K562 (cell line): ENCODE data around the gene RGS6. TPM values are rescaled to one million over a fixed set of nuclear protein-coding genes. Genes with fewer than 3 reads are reported as not detected.

Experiments used
- ATAC-seq: fragments of 200-7000 bp; cut with Tn5 transposase; 3 replicates; pipeline ENCODE4 v1.9.1; 2020; ENCODE audit warnings: moderate library complexity
- BruUV-seq: library from RNA; stranded (reverse); fragments of 400-500 nt; replicated peaks from 2 replicates; lab custom pipeline; 2021; lab: Mats Ljungman, UMichigan
- CTCF ChIA-PET: fragments of 300-600 bp; formaldehyde crosslinking; extraction: SDS; loops from one replicate; lab custom pipeline; 2021; ENCODE audit warnings: low intra/inter-chr PET ratio; lab: Yijun Ruan, JAX
- POLR2A ChIA-PET: fragments of 300-600, 350-650 bp; sonication (Branson Sonifier 250); formaldehyde crosslinking; extraction: SDS; loops from one replicate; lab custom pipeline; 2021; ENCODE audit warnings: antibody characterized with exemption, inconsistent platforms; lab: Yijun Ruan, JAX
- DNase-seq, 4 experiments: peaks; one replicate each; pipeline versions ENCODE4 v3.0.0 to v3.0.0-alpha.2; 2011 to 2018; ENCODE audit warnings: low spot score in 3 of 4, mixed read lengths in 3 of 4; ENCODE audit errors: extremely low read depth in 1 of 4
- FAIRE-seq: peaks from 2 replicates; lab custom pipeline; 2011; peaks lifted over from hg19 to GRCh38; lab: Jason Lieb, UNC
- H2AFZ ChIP-seq: 2 replicates; pipeline ENCODE4 v1.6.0; 2011; ENCODE audit warnings: low read depth, low read length, control low read depth, inconsistent platforms
- H3K27ac ChIP-seq: fragments of 200-600 bp; 3 replicates; pipeline ENCODE4 v1.8.0; 2011; ENCODE audit warnings: low read depth, mild to moderate bottlenecking, control low read depth, inconsistent platforms, low read length, moderate library complexity, mixed read lengths; ENCODE audit errors: extremely low read depth
- H3K27me3 ChIP-seq, 2 experiments: fragments of 300-600 bp in 1 of 2; 2 replicates in 1 of 2; 3 replicates in 1 of 2; pipeline versions ENCODE4 v1.6.0 to v1.8.0; 2011; ENCODE audit warnings: inconsistent platforms in 2 of 2, low read length in 2 of 2, mild to moderate bottlenecking in 1 of 2, mixed read lengths in 1 of 2, moderate library complexity in 1 of 2; ENCODE audit not compliant: control insufficient read depth in 2 of 2, insufficient read depth in 2 of 2
- H3K36me3 ChIP-seq: fragments of 300-600 bp; 3 replicates; pipeline ENCODE4 v1.8.0; 2011; ENCODE audit warnings: mild to moderate bottlenecking, low read length, inconsistent platforms; ENCODE audit not compliant: control insufficient read depth, insufficient read depth
- H3K4me1 ChIP-seq, 2 experiments: fragments of 200-600 bp in 1 of 2; replicated peaks in 1 of 2; 2 replicates in 1 of 2; 3 replicates in 1 of 2; pipeline versions ENCODE4 v1.5.1 to v1.8.0; 2011; ENCODE audit warnings: inconsistent platforms in 2 of 2, low read length in 2 of 2, mild to moderate bottlenecking in 1 of 2, mixed read lengths in 1 of 2, moderate library complexity in 1 of 2; ENCODE audit not compliant: control insufficient read depth in 2 of 2, insufficient read depth in 2 of 2
- H3K4me2 ChIP-seq: 2 replicates; pipeline ENCODE4 v1.6.1; 2011; ENCODE audit warnings: low read length, control low read depth, inconsistent platforms, mixed read lengths; ENCODE audit not compliant: insufficient read depth
- H3K4me3 ChIP-seq: fragments of 200-600 bp; sonication (generic), shearing (Covaris generic); 2 replicates; pipeline ENCODE4 v1.5.1; 2016; ENCODE audit warnings: control low read depth, inconsistent platforms
- H3K79me2 ChIP-seq: fragments of 200-600 bp; 3 replicates; pipeline ENCODE4 v1.8.0; 2011; ENCODE audit warnings: low read length, inconsistent platforms; ENCODE audit not compliant: control insufficient read depth, insufficient read depth
- H3K9ac ChIP-seq, 2 experiments: 2 replicates each; pipeline versions ENCODE4 v1.6.0 to v1.6.1; 2011; ENCODE audit warnings: low read depth in 2 of 2, low read length in 2 of 2, control low read depth in 1 of 2, inconsistent platforms in 1 of 2, mild to moderate bottlenecking in 1 of 2, mixed read lengths in 1 of 2; ENCODE audit not compliant: insufficient read depth in 1 of 2
- H3K9me1 ChIP-seq: one replicate; pipeline ENCODE4 v1.6.0; 2011; ENCODE audit warnings: inconsistent platforms, mild to moderate bottlenecking, low read length, moderate library complexity; ENCODE audit not compliant: control insufficient read depth, insufficient read depth
- H3K9me3 ChIP-seq: replicated peaks from 2 replicates; pipeline ENCODE4 v1.5.1; 2011; ENCODE audit warnings: low read depth, low read length, inconsistent platforms; ENCODE audit not compliant: control insufficient read depth, insufficient read depth
- H4K20me1 ChIP-seq: replicated peaks from 2 replicates; pipeline ENCODE4 v1.6.1; 2011; ENCODE audit warnings: low read length, inconsistent platforms, mixed read lengths; ENCODE audit not compliant: control insufficient read depth, insufficient read depth
- ARNT ChIP-seq, 2 experiments: fragments of 450-650 bp; IDR thresholded peaks; 2 replicates each; pipeline ENCODE4 v1.6.1; 2016; ENCODE audit warnings: mild to moderate bottlenecking in 1 of 2
- ATF6 ChIP-seq: sonication (generic); formaldehyde crosslinking; IDR thresholded peaks from 2 replicates; pipeline ENCODE4 v1.4.0; 2020; ENCODE audit warnings: mild to moderate bottlenecking, missing genetic modification reagents
- BRF2 ChIP-seq: IDR thresholded peaks from 3 replicates; pipeline ENCODE4 v1.6.1; 2011; ENCODE audit warnings: borderline replicate concordance, mild to moderate bottlenecking; ENCODE audit not compliant: insufficient read length, insufficient read depth
- MTA2 ChIP-seq: fragments of 450-650 bp; IDR thresholded peaks from 2 replicates; pipeline ENCODE4 v1.6.1; 2016; ENCODE audit warnings: low read depth
- MTF1 ChIP-seq: fragments of 250-450 bp; sonication (Bioruptor Pico); IDR thresholded peaks from 2 replicates; pipeline ENCODE4 v1.9.0; 2021; ENCODE audit warnings: moderate library complexity, mild to moderate bottlenecking, inconsistent platforms, borderline replicate concordance
- NCOA6 ChIP-seq: fragments of 450-650 bp; IDR thresholded peaks from 2 replicates; pipeline ENCODE4 v1.6.1; 2017; ENCODE audit warnings: mild to moderate bottlenecking
- NFXL1 ChIP-seq: fragments of 450-650 bp; formaldehyde crosslinking; IDR thresholded peaks from 2 replicates; pipeline ENCODE4 v1.4.0; 2021; ENCODE audit warnings: mild to moderate bottlenecking
- PYGO2 ChIP-seq: fragments of 450-650 bp; IDR thresholded peaks from 2 replicates; pipeline ENCODE4 v1.6.1; 2016; ENCODE audit warnings: mild to moderate bottlenecking, missing genetic modification characterization, moderate library complexity, missing compliant biosample characterization
- SIRT6 ChIP-seq: IDR thresholded peaks from one replicate; pipeline ENCODE4 v1.6.1; 2012; ENCODE audit warnings: low read depth, mild to moderate bottlenecking, control low read depth, inconsistent platforms, low read length, moderate library complexity
- TAF1 ChIP-seq: IDR thresholded peaks from 2 replicates; pipeline ENCODE4 v1.6.1; 2011; ENCODE audit warnings: mild to moderate bottlenecking, low read length, moderate library complexity; ENCODE audit not compliant: insufficient read depth, control insufficient read depth, severe bottlenecking; ENCODE audit errors: extremely low read depth
- TARDBP ChIP-seq: fragments of 450-650 bp; IDR thresholded peaks from 2 replicates; pipeline ENCODE4 v1.6.1; 2016
- TGIF2 ChIP-seq: sonication (generic); formaldehyde crosslinking; IDR thresholded peaks from 2 replicates; pipeline ENCODE4 v1.8.1; 2022; ENCODE audit warnings: mild to moderate bottlenecking, missing genetic modification reagents, moderate library complexity
- ZBTB43 ChIP-seq: sonication (generic); formaldehyde crosslinking; IDR thresholded peaks from 2 replicates; pipeline ENCODE4 v1.8.0; 2023; ENCODE audit warnings: mild to moderate bottlenecking, missing genetic modification reagents
- ZBTB8A ChIP-seq: fragments of 450-650 bp; IDR thresholded peaks from 2 replicates; pipeline ENCODE4 v1.6.1; 2018; ENCODE audit warnings: mild to moderate bottlenecking, moderate library complexity; ENCODE audit not compliant: partially characterized antibody
- ZC3H11A ChIP-seq: IDR thresholded peaks from 2 replicates; pipeline ENCODE4 v1.6.1; 2012; ENCODE audit warnings: low read depth, low read length, improper control_type of control experiment
- ZNF165 ChIP-seq: fragments of 250-450 bp; sonication (Bioruptor Pico); IDR thresholded peaks from 2 replicates; pipeline ENCODE4 v1.4.0; 2020; ENCODE audit warnings: borderline replicate concordance
- ZNF431 ChIP-seq: sonication (generic); formaldehyde crosslinking; IDR thresholded peaks from 2 replicates; pipeline ENCODE4 v1.8.0; 2022; ENCODE audit warnings: mild to moderate bottlenecking, missing genetic modification reagents
- ZNF644 ChIP-seq: fragments of 200-800 bp; sonication (Bioruptor generic); IDR thresholded peaks from 2 replicates; pipeline ENCODE4 v1.6.1; 2016; ENCODE audit warnings: low read depth, missing genetic modification characterization, missing compliant biosample characterization
- WGBS: fragments of 100-300 bp; shearing (Covaris generic); methylation state at CpG from one replicate; pipeline ENCODE4 v1.1.6; 2016; ENCODE audit warnings: low coverage, mixed read lengths; ENCODE audit not compliant: insufficient coverage; ENCODE audit errors: missing lambda C conversion rate; 5-methylcytosine and 5-hydroxymethylcytosine counted together
- in situ Hi-C: fragments of 300-500 bp; cut with MboI; formaldehyde crosslinking; loops from 4 replicates; pipeline ENCODE4 v1.15.0; 2018; ENCODE audit warnings: inconsistent platforms, mixed read lengths
- intact Hi-C: fragments of 100-400 bp; cut with micrococcal nuclease; formaldehyde crosslinking; loops from 2 replicates; pipeline ENCODE4 v1.14.2; 2022
- polyA plus RNA-seq, 8 experiments: library from polyadenylated mRNA; depleted of rRNA in 4 of 8; stranded (reverse) in 5 of 8; unstranded in 3 of 8; fragments of >200 nt; fragmentation: Nextera tagmentation in 2 of 8; fragmentation: Illumina TruSeq in 1 of 8; extraction: Ambion mirVana in 2 of 8; extraction: Trizol in 1 of 8; gene quantifications; 2 replicates each; pipeline versions ENCODE4 v1.2.1 to v1.2.3, GENCODE V29; 2011 to 2014; ENCODE audit warnings: inconsistent platforms in 1 of 8, missing spikeins in 1 of 8
- total RNA-seq, 7 experiments: library from RNA; depleted of rRNA in 6 of 7; stranded (reverse); fragments of >200 nt in 6 of 7; fragmentation: Illumina TruSeq in 2 of 7; extraction: Trizol in 2 of 7; gene quantifications; 2 replicates each; pipeline versions ENCODE4 v1.2.1 to v1.2.3, GENCODE V29; 2011 to 2021; ENCODE audit warnings: low replicate concordance in 1 of 7

Gene RGS6
- total and polyA plus RNA-seq, 9 of the 15 experiments (the other 6 are each of a cell fraction or from before 2014, with no cell fraction given), result not detected

GRCh38 chr14:72256055-72256454 is 323.8 kb downstream of the RGS6 start:
- WGBS, result 0% methylated on average over 1 of the region's 1 CpG

More at GRCh38 chr14:72256055-72256454, 323.8 kb downstream of the RGS6 start:
- Histone ChIP-seq H3K4me3 (no peak overlapping the region), H3K79me2 (no peaks in the 10 kb centered on the region), H3K9me1 (no peaks in the 10 kb centered on the region), H2AFZ (no peak overlapping the region), H3K27me3 (no peaks in the 10 kb centered on the region), H3K36me3 (no peaks in the 10 kb centered on the region), H3K9me3 (no peaks in the 10 kb centered on the region), H4K20me1 (no peaks in the 10 kb centered on the region), H3K4me1 (no peaks in the 10 kb centered on the region), H3K9ac (no peak overlapping the region), H3K27ac (no peak overlapping the region), H3K4me2 (no peak overlapping the region)
- intact Hi-C loops (no loop called here), in situ Hi-C loops (no loop called here)
- no peak for FAIRE-seq
- ChIA-PET POLR2A (no interaction called here), CTCF (no interaction called here)
- BruUV-seq, result no TSS peak
- ATAC-seq, result no peak
- TF ChIP-seq ZC3H11A (no peak), ZBTB8A (no peak), SIRT6 (no peak), ZNF165 (CRISPR knock-in tag) (no peak), ZNF431 (CRISPR knock-in tag) (no peak), ZBTB43 (no peak), NFXL1 (CRISPR knock-in tag) (no peak), PYGO2 (tag) (no peak), BRF2 (no peak), MTF1 (no peak), ZNF644 (tag) (no peak), NCOA6 (no peak), TAF1 (no peak), TGIF2 (CRISPR knock-in tag) (no peak), TARDBP (no peak), ARNT (IDR thresholded peaks at IDR 0.05) (no peak), MTA2 (no peak), ATF6 (no peak)
- DNase-seq, result no peak
